ENCODE results near the gene TBC1D17.

DNA sequence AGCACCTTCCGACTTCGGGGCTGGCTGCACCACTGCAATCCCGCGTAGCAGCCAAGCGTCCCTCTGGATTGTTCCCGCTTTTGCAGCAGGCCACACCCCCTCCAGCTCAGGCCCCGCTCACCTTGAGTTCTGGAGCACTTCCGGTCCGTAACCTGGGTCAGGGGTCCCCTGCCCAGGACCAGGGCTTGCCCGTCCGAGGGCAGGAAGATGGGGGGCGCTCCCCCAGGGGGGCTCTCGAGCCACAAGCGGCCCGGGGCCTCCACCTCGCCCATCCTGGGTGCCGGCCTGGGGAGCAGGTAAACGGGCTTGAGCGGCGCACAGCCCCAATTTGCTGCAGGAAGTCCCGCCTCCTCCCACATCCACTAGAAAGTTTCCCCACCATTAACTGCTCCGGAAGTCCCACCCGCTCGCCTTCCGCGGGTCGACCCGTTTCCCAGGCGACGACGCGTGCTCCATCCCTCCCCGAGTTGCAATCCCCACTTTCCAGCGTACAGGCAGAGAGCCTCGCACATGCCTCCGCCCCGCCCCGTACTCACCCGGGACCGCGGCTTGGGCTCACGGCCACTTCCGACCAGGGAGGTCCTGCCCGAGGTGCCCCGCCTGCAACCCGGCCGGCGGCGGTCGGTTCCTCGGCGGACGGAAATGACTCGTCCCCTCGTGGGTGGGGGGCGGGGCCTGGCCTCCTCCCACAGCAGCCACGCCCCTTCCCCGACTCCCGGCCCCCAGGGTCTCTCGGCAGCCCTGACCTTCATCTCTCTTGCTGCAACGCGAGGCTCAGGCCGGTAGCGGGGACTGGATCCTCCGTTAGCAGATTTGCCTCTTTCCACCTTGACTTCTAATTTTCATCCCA lies 10.3 kb upstream of the TBC1D17 start, which contains the start of gene PNKP:
- TF ChIP-seq CTCF (IDR thresholded peaks at IDR 0.05) (no peak), POLR2A (IDR thresholded peaks at IDR 0.05) (peak; percentile 33 to 76)
